HG02885 (cell line): Measurements from ENCODE around the gene PACSIN2.

Experiments
- ATAC-seq: cut with Tn5 transposase; IDR thresholded peaks from one replicate; pipeline ENCODE4 v1.9.1; 2021; ENCODE audit warnings: mild to moderate bottlenecking; ENCODE audit not compliant: unreplicated experiment, poor library complexity

Gene PACSIN2

DNA sequence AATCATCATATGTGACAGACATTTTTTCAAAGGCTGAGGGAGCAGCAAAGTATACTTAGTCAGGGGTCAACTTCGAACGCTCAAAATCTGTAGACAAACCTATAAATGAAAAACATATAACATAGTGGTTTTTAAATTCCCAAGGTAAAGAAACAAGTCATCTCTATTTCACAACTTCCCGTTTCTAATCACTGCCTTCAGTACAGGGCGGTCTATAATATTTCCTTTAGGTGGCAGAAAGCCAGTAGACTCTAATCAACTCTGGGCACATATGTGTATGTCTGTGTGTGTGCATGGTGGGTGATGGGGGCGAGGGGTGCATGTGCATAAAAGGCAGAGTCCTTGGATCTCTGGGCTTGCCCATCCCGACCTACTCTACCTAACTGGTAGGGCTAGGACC, 102.9 kb downstream of the PACSIN2 start:
- no peak for ATAC-seq

DNA sequence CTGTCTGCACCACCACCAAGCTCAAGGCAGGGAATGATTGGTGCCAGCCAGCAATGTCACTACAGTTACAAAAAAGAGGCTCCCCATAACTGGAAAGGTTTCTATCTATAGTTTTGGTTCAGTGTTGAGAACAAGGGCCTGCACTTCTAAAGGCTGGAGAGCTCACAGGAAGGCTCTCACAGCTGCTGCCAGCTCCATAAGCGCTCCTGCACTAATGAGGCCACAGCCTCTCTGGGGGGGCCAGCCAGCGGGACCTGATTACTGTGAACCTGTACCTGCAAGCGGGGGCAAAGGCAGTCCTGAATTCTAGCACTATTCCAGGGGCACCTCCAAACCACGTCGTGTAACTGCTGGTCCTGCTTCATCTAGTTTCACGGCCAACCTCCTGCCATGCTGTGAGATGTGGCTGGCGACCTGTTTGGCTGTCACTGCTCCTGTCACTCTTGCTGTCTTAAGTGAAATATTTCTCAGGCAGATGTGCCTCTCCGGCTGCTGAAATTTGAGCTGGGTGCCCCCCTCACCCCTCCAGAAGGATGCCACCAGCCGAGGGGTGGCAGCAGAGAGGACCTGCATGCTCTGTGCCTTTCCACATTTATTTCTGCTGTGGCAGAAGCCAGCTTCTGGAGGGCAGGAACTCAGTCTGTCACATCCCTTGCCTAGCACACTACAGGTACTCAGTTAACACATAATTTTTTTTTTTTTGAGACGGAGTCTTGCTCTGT, 104.6 kb downstream of the PACSIN2 start:
- ATAC-seq: no peak

DNA sequence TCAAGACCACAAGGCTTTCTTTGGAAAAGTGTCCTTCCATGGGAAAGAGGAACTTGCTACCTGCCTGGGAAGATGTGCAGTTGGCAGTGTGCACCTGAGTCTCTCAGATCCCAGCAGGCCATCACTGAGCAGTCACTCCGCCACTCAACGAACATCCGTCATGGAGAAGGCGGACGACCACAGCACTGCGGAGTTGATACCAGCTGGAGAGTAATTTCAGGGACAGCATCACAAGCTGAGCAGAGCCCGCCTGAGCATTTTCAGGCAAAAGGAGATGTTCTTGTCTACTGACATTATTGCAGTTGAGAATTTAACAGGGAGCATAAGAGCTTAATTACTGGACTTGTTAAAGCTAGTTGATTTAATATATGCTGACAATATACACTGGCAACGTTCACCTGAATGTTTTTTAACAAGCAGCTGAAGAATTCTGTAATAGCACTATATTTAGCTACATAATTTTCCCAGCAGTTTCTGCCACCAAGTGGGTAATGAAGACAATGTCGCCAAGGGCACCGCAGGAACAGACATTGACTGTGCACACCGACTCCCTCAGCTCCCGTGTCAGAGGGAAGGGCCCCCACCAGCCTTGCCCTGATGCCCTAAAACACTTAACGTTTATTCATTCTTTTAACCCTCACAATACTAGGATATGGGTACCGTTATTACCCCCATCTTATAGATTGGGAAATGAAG, 105.4 kb downstream of the PACSIN2 start:
- no peak for ATAC-seq

DNA sequence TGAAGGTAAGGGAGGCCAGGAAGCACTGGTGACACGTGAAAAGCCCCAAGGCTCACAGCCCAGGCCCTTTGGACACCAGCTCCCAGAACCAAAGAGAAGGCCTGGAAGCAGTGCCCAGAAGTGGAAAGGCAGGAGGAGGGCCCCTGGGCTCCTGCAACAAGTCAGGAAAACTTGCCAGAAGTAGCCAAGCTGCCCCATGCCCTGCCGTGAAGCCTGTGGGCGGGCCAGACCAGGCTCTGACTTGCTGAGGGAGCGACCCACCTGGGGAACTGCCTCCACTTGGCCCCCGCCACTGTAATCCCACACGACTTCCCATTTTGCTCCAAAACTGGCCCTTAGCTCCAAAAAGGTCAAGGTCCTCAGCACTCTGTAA, 106.6 kb downstream of the PACSIN2 start:
- ATAC-seq: no peak

DNA sequence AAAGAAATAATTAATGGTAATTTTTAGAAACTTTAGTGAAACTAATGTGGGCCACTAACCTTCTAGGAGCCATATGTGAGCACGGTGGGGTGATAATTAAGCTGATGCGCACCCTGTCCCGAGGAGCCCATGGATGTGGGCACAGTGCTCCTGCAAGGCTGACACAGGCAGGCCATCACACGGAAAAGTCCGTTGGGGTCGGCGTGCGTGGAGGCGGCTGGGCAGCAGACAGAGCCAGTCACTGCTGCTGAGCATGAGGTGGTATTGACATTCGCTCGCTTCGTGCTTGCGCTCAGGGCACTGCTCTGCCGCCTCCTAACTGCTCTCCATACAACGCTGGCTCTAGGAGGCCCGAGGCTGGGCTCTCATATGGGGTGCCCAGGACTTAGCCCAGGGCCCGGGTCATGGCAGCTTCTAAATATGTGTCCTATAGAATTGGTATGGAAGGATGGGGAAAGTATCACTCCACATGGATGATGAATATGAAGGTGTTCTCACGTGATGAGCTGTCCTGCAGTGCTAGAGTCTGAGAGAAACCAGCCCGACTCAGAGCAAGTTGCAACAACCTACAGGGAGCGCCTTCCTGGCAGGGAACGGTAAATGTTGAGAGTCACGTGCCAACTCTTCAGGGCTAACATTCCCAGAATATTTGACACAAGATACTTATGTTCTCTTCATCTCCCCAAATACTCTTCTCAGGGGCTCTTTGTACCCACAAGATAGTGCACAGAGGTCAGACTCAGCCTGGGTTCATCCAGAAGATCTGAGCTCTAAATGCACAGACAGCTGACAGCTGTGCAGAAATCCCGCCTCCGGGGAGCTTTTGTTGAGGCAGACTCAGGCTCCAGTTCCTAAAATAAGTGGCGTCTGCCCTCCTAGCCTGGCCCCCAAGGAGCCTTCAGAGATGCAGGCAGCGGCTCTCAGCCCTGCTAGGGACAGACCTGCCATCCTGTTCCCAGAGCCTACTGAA, 107.3 kb downstream of the PACSIN2 start:
- no peak for ATAC-seq

DNA sequence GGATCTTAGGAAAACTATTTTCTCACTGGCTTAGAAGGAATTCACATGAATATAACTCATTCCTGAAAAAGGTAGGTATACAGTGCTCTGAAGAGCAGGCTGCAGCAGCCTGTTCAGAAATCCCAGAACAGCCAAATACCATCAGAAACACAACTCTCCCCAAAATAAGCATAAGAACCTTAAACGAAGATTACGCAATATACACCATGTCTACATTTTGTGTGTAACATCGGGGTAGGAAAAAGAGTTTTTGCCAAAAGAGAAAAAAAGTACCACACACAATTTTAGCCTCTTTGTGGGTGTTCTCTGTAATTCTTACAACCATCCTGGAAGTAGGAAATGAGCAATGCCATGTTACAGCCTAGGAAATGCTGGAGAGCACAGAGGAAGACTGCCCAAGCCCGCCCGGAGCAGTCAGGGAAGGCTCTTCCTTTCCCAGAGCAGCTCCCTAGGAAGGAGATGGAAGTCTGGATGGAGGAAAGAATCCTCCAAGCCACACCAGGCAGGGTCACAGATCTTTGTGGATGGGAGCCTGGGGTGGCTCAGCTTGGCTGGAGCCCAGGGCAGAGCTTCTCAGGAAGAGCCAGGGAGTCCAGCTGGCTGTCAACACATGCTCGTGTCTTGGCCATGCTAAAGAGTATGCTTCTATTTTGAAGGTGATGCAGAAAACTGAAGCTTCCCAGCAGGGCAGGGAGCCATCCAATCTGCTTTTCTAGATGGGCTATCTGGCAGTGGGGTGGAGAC, 108.2 kb downstream of the PACSIN2 start:
- ATAC-seq: no peak

DNA sequence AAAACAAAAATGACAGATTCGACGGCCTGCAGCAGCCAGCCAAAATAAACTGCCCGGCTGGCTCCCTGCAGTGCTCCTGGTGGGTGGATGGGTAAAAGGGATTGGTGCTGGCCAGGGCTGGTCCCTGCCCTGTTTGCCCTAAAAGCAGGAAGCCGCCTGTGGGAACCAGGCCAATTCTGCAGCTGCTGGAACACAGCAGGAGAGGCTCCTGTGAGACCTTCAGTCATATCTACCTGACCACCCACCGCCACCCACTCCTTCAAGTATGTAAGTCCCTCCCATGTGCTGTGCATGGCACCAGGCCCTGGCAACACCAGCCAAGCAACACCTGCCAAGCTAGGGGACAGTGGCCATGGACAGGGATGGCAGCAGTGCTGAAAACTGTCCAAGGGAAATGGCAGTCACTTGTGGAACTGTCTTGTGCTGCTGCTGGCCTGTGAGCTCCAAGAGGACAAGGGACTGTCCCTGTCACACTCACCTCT, 109.2 kb downstream of the PACSIN2 start:
- no peak for ATAC-seq

DNA sequence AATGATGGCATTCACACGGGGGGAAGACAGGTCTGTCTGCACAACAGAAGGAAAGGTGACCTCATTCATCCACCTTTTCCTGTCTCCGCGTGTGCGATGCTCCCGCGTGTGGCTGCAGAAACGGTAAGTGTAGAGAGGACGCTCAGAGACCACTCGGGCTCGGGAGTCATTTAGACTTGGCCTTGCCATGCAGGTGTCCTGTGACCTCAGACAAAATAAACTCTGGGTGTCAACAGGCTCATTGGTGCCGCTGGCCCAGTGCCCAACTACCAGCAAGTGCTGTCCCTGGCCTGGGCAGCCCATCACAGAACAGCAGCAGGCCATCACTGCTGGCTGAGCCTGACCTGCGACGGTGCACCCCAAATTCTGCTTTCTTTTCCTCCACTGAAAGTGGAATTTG, 109.7 kb downstream of the PACSIN2 start:
- ATAC-seq: no peak

DNA sequence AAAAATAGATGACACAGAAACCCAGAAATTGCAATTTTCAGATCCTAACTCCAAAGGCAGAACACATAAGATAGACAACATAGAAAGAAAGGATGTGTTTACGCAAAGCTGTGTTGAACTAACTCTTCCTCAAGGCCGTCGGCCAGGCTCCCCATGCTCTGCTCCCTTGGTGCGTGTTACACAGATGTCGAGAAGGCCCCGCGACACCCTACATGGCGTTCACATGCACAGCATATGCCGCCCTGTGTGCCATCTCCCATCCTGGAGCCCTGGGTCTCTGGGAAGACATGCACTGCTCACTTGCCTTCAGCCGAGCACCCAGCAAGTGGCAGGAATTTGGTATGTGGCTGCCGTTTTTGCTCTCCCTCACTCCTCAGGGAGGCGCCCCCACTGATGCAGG, 110.9 kb downstream of the PACSIN2 start:
- no peak for ATAC-seq

DNA sequence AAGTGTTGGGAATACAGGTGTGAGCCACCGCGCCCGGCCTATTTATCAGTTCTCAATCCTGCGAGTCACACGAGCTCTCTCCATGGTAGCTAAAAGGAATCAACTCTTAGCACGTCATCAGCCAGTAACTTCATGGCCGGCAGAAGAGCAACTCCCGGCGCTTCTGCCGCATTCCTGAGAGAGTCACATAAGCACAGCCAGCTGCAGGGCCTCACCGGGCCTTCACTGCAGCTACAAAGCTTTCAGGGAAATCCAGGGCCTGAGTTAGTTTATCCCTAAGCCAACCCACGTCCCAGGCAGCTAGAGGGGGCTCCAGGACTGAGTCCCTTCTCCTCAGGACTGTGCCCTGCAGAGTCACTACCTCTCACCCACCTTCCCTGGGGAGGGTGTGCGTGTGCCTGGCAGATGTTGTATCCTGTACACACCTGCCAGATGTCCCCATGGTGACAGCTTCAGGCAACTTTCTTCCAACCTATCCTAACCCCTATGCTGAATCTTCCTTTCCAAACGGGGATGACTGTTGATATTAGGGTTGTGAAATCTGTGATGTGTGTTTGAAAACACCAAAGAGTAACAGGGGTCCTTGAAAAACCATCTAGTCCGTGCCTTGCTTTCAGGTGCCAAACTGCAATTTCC, 112.0 kb downstream of the PACSIN2 start:
- ATAC-seq: no peak

DNA sequence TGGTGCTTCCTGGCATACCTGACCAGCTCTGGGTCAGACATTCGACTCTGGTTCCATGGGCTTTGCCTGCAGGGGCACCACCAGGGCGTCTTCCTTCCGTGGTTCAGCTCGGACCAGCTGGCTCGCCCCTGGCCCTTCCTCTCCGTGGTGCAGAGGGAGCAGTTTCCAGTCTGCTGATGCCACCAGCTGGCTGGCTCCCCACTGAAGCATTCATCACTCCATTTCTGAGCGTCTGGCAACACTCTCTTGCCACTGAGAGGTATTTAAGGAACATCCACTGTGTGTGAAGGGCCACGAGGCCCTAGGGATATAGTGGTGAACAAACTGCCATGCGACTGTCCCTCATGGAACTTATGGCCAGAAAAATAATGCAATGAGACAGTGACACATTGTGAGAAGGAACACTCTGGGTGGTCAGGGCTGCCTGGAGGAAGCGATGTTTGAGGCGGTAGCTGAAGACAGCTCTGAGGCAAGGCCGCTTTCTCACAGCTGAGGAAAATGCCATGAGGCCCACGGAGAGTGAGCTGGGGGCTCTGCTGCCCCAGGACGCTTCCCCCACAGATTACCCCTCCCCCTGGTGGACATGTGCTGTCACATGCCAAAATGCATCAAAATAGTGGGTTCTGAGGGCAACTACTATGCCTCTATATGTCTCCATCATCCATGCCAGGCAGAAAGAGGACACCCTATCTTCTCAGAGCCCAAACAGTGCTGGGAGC, 113.0 kb downstream of the PACSIN2 start:
- no peak for ATAC-seq

DNA sequence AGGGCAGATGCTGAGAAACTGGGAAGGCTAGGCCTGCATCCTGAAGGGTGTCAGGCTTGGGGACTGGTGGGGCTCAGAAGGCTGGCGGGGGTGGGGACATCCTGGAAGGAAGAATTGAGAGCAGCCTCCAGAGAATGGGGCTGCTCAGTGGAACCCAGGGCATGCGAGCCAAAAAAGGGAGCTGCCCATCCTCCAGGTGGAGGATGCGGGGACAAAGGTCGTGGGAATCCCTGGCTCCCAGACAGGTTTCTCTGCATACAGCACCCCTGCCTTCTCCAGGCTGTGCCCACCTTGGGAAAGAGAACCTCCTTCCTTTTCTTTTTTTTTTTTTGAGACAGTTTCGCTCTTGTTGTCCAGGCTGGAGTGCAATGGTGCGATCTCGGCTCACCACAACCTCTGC, 117.0 kb downstream of the PACSIN2 start:
- no peak for ATAC-seq

DNA sequence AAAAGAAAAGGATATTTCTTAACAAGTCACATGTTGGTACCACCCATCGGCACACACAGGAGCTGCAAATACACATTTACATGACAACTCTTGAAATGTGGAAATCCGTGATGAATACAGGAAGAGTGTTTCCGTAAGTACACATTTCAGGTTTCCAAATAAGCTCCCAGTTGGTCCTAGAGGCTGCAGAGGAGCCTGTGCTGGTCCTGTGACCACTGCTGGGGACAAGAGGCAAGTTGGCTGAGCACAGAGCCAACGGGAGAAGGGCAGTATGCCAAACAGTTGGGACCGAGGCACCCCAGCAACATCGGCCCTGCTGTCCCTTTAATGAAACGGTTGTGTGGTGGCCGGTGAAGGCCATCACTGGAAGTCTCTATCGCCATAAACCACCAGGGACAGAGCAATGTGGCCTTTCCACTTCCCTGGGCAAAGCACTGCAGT, 119.4 kb downstream of the PACSIN2 start:
- ATAC-seq: no peak

DNA sequence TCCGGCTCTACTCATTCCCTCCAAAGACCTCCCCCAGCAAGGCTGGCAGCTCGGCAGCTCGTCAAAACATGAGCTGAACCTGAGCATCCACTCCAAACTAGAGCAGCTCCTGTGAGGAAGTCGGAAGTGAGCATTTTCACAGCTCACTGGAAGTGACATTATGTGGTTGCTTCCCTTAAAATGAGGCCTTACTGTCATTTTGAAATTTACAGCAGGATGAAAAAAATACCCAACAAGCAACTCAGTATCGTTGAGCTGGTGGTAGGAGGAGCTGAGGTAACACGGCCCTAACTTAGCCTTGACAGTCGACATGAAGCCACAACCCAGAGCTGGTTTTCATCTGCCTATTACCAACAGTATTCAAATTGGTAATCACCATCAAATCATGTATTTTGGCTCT, 119.9 kb downstream of the PACSIN2 start:
- no peak for ATAC-seq

DNA sequence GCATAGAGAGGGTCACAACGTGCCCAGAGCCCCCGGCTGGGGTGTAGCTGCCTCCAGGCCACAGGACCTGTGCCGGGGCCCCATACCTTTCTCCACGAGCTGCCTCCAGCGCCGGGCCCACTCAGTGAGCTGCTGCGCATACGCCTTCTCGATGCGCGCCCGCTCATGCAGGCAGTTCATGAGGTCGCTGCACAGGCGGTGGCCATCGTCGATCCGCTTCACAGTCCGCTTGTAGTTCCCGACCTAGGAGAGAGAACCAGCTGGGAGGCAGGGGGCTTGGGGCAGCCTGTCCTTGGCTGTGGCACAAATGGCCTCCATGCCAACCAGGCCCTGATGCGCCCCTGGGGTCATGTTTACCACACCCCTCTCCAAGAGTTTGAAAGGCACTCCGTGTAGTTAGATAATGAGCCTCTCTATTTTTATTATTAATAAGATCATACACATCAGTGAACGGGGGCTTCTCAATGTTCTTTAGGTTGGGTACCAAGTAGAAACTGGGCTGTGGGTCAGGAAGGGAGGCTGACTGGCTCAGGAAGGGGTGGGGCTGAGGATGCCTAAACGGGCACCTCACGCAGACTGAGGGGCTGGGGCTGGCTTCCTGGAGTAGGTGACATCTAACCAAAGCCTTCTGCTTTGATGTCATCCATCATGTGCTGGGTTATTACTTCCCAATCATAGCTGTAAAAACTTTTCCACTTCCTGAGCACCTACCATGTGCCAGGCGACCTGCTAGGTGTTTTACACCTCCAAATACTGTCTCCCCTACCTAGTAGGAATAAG, 121.4 kb downstream of the PACSIN2 start:
- no peak for ATAC-seq

DNA sequence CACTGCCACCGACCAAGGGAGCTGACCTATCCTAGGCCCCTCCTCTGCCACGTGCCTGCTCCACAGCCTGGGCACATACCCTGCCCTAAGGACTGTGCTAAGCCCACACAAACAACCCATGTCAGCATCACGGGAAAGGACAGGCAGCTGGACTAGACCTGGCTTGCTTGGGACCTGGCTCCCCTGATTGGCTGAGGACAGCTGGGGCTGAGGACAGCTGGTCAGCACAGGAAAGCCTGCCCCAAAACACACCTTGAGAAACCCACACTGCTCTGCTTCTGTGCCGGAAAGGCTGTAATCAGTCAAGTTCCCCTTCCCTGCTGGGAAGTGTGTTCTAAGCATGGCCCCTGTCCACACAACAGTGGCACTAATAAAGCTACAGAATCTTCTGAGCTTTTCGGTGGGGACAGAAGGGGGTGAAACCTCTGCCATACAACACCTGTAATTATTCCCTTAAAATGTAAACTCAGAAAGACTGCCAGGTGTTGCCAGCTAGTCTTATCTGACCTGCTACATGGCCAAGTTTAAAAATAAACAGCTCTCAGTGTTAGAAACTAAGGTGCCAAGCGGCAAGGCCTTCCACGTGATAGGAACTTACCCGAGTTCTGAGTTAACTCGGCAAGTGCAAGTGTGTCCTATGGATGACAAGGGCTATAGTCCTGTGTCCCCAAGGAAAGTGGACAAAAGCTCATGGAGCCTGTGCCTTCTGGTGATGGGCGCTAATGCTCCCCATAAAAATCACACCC, 122.2 kb downstream of the PACSIN2 start:
- ATAC-seq: no peak

DNA sequence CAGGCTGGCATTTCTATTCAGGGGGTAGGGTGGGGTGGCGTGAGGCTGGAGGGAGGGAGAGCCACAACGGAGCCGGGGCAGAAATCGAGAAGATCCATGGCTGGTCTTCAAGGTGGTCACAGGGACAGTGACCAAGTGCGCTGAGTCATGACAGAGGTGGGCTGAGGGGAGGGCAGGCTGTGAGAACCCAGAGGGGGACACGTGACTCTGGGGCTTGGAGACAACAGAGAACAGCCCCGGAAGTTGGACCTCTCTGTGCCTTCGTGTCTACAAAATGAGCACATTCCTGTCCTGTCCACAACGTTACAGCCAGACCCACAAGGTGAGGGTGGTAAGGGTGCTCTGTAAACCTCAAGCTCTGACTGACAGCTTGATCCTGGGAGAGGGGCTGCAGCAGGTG, 122.8 kb downstream of the PACSIN2 start:
- ATAC-seq: no peak

DNA sequence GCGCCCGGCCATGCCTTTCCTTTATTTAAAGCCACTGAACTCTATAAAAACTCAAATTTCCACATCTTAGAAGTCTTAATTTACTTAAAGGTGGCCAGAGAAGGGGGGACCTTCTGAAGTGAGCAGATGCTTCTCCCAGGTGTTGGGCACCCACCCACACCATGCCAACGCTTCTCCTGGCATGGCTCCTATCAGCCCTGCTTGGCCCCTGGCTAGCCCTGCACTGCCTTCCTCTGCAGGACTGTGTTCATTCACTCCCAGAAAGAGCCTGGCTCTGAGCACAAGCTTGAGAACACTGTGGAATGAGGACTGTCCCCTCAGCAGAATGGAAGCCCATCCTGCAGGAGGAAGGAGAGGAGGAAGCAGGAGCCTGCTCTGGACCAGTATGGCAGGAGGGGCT, 123.3 kb downstream of the PACSIN2 start:
- no peak for ATAC-seq
